Mesodermal cell (in vitro differentiated cells): ENCODE measurements around the gene FOXM1.
A peak's percentile ranks its signal among the peaks of the same experiment; 100 is the strongest.

Experiments used
- H3K27ac ChIP-seq: 2 replicates; pipeline ENCODE4 v1.7.0; 2013; ENCODE audit warnings: mild to moderate bottlenecking, low read depth, low read length, moderate library complexity; ENCODE audit not compliant: severe bottlenecking
- H3K36me3 ChIP-seq: 2 replicates; pipeline ENCODE4 v1.7.1; 2013; ENCODE audit warnings: mild to moderate bottlenecking, low read length, moderate library complexity; ENCODE audit not compliant: control insufficient read depth, insufficient read depth
- H3K4me1 ChIP-seq: one replicate; pipeline ENCODE4 v1.7.1; 2013; ENCODE audit warnings: mild to moderate bottlenecking, low read length; ENCODE audit not compliant: insufficient read depth, control insufficient read depth, poor library complexity, severe bottlenecking
- H3K4me3 ChIP-seq: 2 replicates; pipeline ENCODE4 v1.7.0; 2013; ENCODE audit warnings: low read length, control low read depth, mild to moderate bottlenecking; ENCODE audit not compliant: insufficient read depth, poor library complexity, severe bottlenecking; ENCODE audit errors: extremely low read depth
- H3K9me3 ChIP-seq: 2 replicates; pipeline ENCODE4 v1.7.1; 2013; ENCODE audit warnings: mild to moderate bottlenecking, low read length, moderate library complexity; ENCODE audit not compliant: control insufficient read depth
- WGBS, 2 experiments: methylation state at CpG; one replicate each; pipeline ENCODE4 v1.1.5; 2013; ENCODE audit warnings: missing lambda C conversion rate in 2 of 2; ENCODE audit not compliant: insufficient coverage in 2 of 2; 5-methylcytosine and 5-hydroxymethylcytosine counted together

The FOXM1 gene

GRCh38 chr12:2897418-2897817, 20.4 kb upstream of the FOXM1 start:
- no peak overlapping the region for H3K27ac ChIP-seq
- peaks cover 14% of the 10 kb centered on the region for H3K36me3 ChIP-seq
- no peaks in the 10 kb centered on the region for H3K4me1 ChIP-seq
- WGBS, 2 experiments = 100% methylated on average over 3 of the region's 5 CpGs
- H3K9me3 ChIP-seq = no peaks in the 10 kb centered on the region
- H3K4me3 ChIP-seq = no peak overlapping the region

GRCh38 chr12:2895511-2895910, 18.5 kb upstream of the FOXM1 start:
- Histone ChIP-seq H3K9me3 (no peaks in the 10 kb centered on the region), H3K4me3 (no peak overlapping the region), H3K27ac (no peak overlapping the region), H3K36me3 (peaks cover 14% of the 10 kb centered on the region), H3K4me1 (no peaks in the 10 kb centered on the region)
- no CpG with 5 or more reads among the region's 2 CpGs for WGBS, 2 experiments

GRCh38 chr12:2895051-2895451, 18.1 kb upstream of the FOXM1 start:
- Histone ChIP-seq H3K27ac (no peak overlapping the region), H3K36me3 (peaks cover 14% of the 10 kb centered on the region), H3K9me3 (no peaks in the 10 kb centered on the region), H3K4me1 (no peaks in the 10 kb centered on the region), H3K4me3 (no peak overlapping the region)
- 0 to 20% methylated on average over 1 of the region's 2 CpGs for whole genome bisulfite sequencing, 2 experiments

GRCh38 chr12:2893007-2893406, 16.0 kb upstream of the FOXM1 start:
- WGBS, 2 experiments = 75 to 95% methylated on average over 3 to 8 of the region's 8 CpGs
- no peak overlapping the region for H3K4me3 ChIP-seq
- no peaks in the 10 kb centered on the region for H3K4me1 ChIP-seq
- H3K27ac ChIP-seq = peak overlapping the region; percentile 29
- H3K9me3 ChIP-seq = no peaks in the 10 kb centered on the region
- H3K36me3 ChIP-seq = peaks cover 26% of the 10 kb centered on the region

GRCh38 chr12:2892246-2892645, 15.3 kb upstream of the FOXM1 start:
- 85 to 88% methylated on average over 6 to 10 of the region's 12 CpGs for whole genome bisulfite sequencing, 2 experiments
- Histone ChIP-seq H3K4me3 (peak overlapping the region; percentile 80), H3K27ac (no peak overlapping the region), H3K9me3 (no peaks in the 10 kb centered on the region), H3K4me1 (no peaks in the 10 kb centered on the region), H3K36me3 (peaks cover 29% of the 10 kb centered on the region)

- WGBS, 2 experiments = 28 to 31% methylated on average over 33 to 36 of the region's 42 CpGs
Measured at GRCh38 chr12:2891240-2892053, 14.5 kb upstream of the FOXM1 start.

GRCh38 chr12:2890388-2891239, 13.6 kb upstream of the FOXM1 start, which contains the start of gene TULP3:
TSS of gene TULP3 (plus strand) at chr12:2890891. CDS start at chr12:2890948, 57 bp downstream.
- Histone ChIP-seq H3K9me3 (no peaks in the 10 kb centered on the region), H3K27ac (peak within 1 kb of the TSS; percentile 86), H3K4me1 (no peaks in the 10 kb centered on the region), H3K36me3 (peaks cover 41% of the 10 kb centered on the region), H3K4me3 (peak within 1 kb of the TSS; percentile 80)
- WGBS, 2 experiments = 1 to 2% methylated on average over 73 to 82 of the region's 83 CpGs

More at GRCh38 chr12:2891240-2892053, 14.5 kb upstream of the FOXM1 start:
- Histone ChIP-seq H3K9me3 (no peaks in the 10 kb centered on the region), H3K4me1 (no peaks in the 10 kb centered on the region), H3K36me3 (peaks cover 33% of the 10 kb centered on the region), H3K4me3 (peak overlapping the region; percentile 80), H3K27ac (peak overlapping the region; percentile 86)

- Histone ChIP-seq H3K9me3 (no peaks in the 10 kb centered on the region), H3K4me3 (peak overlapping the region; percentile 80), H3K36me3 (peaks cover 41% of the 10 kb centered on the region)
Measured at GRCh38 chr12:2890001-2890387, 13.0 kb upstream of the FOXM1 start.

GRCh38 chr12:2886768-2887450, 9.9 kb upstream of the FOXM1 start:
- Histone ChIP-seq H3K36me3 (peaks cover 44% of the 10 kb centered on the region), H3K4me3 (no peak overlapping the region), H3K9me3 (no peaks in the 10 kb centered on the region), H3K27ac (no peak overlapping the region), H3K4me1 (no peaks in the 10 kb centered on the region)
- 93 to 96% methylated on average over 7 to 8 of the region's 10 CpGs for WGBS, 2 experiments

More at GRCh38 chr12:2890001-2890387, 13.0 kb upstream of the FOXM1 start:
- 83 to 88% methylated on average over 9 to 10 of the region's 10 CpGs for WGBS, 2 experiments
- peak overlapping the region; percentile 86 for H3K27ac ChIP-seq
- no peaks in the 10 kb centered on the region for H3K4me1 ChIP-seq

GRCh38 chr12:2884810-2885209, 7.8 kb upstream of the FOXM1 start:
- H3K9me3 ChIP-seq = no peaks in the 10 kb centered on the region
- H3K36me3 ChIP-seq = peaks cover 58% of the 10 kb centered on the region
- H3K27ac ChIP-seq = no peak overlapping the region
- no peak overlapping the region for H3K4me3 ChIP-seq
- WGBS, 2 experiments = no CpG with 5 or more reads among the region's 2 CpGs
- no peaks in the 10 kb centered on the region for H3K4me1 ChIP-seq
